ENCODE measurements around the gene BCOR.

DNA sequence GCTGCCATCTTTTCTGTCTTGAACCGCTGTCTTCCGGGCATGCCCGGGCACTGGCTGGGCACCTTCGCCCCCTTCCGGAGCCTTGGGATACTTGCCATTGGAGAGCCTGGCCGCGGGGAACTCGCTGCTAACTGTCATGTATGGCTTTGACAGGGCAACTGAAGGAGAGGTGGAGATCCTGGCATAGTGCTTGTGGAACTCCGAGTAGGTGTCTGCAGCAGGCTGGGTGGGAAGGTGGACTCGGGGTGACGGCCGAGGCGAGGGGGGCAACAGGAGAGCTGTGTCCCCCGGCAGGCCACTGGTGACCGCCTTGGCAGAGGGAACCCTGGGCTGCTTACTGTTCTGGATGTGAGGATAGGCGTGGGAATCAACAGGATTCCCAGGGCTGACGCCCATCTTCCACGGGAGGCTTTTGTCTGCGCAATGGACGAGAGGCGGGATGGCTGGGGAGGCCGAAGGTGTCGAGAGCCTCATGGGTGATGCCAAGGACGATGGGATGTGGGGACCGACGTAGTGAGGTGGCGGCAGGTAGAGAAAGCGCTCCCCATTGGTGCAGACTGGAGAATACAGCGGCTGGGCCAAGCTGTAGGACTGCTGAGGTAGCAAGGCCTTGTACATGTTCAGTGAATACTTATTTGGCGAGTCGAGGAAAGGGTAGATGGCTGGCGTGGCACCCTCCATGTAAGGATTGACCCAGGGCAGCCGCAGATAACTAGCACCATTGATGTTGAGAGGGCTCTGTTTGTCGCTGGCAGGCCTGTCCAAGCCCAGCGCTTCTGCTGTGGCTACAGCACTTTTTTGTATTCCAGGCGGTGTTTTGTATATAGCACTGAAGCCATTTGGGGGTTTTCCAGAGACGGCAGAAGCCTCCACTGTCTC is 23.4 kb downstream of the BCOR start:
- TF ChIP-seq, protein P1, sequence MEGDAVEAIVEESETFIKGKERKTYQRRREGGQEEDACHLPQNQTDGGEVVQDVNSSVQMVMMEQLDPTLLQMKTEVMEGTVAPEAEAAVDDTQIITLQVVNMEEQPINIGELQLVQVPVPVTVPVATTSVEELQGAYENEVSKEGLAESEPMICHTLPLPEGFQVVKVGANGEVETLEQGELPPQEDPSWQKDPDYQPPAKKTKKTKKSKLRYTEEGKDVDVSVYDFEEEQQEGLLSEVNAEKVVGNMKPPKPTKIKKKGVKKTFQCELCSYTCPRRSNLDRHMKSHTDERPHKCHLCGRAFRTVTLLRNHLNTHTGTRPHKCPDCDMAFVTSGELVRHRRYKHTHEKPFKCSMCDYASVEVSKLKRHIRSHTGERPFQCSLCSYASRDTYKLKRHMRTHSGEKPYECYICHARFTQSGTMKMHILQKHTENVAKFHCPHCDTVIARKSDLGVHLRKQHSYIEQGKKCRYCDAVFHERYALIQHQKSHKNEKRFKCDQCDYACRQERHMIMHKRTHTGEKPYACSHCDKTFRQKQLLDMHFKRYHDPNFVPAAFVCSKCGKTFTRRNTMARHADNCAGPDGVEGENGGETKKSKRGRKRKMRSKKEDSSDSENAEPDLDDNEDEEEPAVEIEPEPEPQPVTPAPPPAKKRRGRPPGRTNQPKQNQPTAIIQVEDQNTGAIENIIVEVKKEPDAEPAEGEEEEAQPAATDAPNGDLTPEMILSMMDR (conservative IDR thresholded peaks at IDR 0.05; ENCODE audit: low read length), result no peak
- TF ChIP-seq EZH2phosphoT487 (IDR thresholded peaks at IDR 0.05; ENCODE audit: borderline replicate concordance), result no peak
